Heart right ventricle (tissue), 16 donors: Measurements from ENCODE around the gene CTAGE6. TPM values are rescaled to one million over a fixed set of nuclear protein-coding genes. Genes with fewer than 3 reads are reported as not detected.
A peak's percentile ranks its signal among the peaks of the same experiment; 100 is the strongest.
"Not testable (repeated sequence)": the region's sequence is repeated elsewhere in the genome, so short reads cannot be mapped to it uniquely, and the experiment has no call there.

Experiments
- ATAC-seq, 8 donors: fragments of 200-7000 bp; cut with Tn5 transposase; one replicate each; pipeline ENCODE4 v1.9.1; 2020; ENCODE audit warnings: mild to moderate bottlenecking in 8 of 8, moderate library complexity in 8 of 8, moderate number of reproducible peaks in 1 of 8
- DNase-seq, 2 donors: peaks; one replicate each; pipeline ENCODE4 v3.0.0-alpha.2; 2020
- H3K27ac ChIP-seq, 10 donors: fragments of 200-600 bp; sonication (generic) in 2 of 10; one replicate each; pipeline versions ENCODE4 v1.5.0 to v1.8.0; 2020 to 2022; ENCODE audit warnings: mild to moderate bottlenecking in 3 of 10
- H3K27me3 ChIP-seq, 7 donors: fragments of 200-600 bp; one replicate each; pipeline ENCODE4 v1.8.0; 2021 to 2022; ENCODE audit warnings: mild to moderate bottlenecking in 2 of 7
- H3K36me3 ChIP-seq, 9 donors: fragments of 200-600 bp; sonication (generic) in 1 of 9; one replicate each; pipeline versions ENCODE4 v1.5.0 to v1.8.0; 2020 to 2022; ENCODE audit warnings: mild to moderate bottlenecking in 2 of 9
- H3K4me1 ChIP-seq, 9 donors: fragments of 200-600 bp; sonication (generic) in 1 of 9; one replicate each; pipeline versions ENCODE4 v1.5.0 to v1.8.0; 2020 to 2022; ENCODE audit warnings: mild to moderate bottlenecking in 4 of 9
- H3K4me3 ChIP-seq, 10 donors: fragments of 200-600 bp; sonication (generic) in 2 of 10; one replicate each; pipeline versions ENCODE4 v1.5.0 to v1.8.0; 2020 to 2022; ENCODE audit warnings: mild to moderate bottlenecking in 7 of 10, moderate library complexity in 2 of 10
- H3K9me3 ChIP-seq, 11 donors: fragments of 200-600 bp in 10 of 11; sonication (generic) in 2 of 11; one replicate each; pipeline versions ENCODE4 v1.5.0 to v1.8.0; 2013 to 2022; ENCODE audit warnings: mild to moderate bottlenecking in 2 of 11, control low read depth in 1 of 11, moderate library complexity in 1 of 11
- WGBS, 2 donors: extraction: QIAGEN DNeasy Blood & Tissue Kit; methylation state at CpG; one replicate each; pipeline ENCODE4 v1.1.7; 2013; ENCODE audit warnings: inconsistent platforms in 1 of 2; 5-methylcytosine and 5-hydroxymethylcytosine counted together
- intact Hi-C, 10 donors: fragments of 100-400 bp; cut with DNase I; formaldehyde crosslinking; loops; one replicate each; pipeline versions ENCODE4 v1.11.1 to v1.14.2; 2022
- long read RNA-seq, 3 donors: library from polyadenylated mRNA; unstranded; transcript quantifications; one replicate each; pipeline ENCODE4 v2.0.0, GENCODE V29; 2020 to 2021
- polyA plus RNA-seq, 2 donors: library from polyadenylated mRNA; stranded (reverse); fragments of 200-250 nt; gene quantifications; one replicate each; pipeline ENCODE4 v1.2.3, GENCODE V29; 2013
- total RNA-seq, 10 donors: library from RNA; stranded (reverse); fragmentation: NEBNext Ultra II Directional in 3 of 10; extraction: Animal tissue kit (Norgen Biotek cat#: 25700) in 3 of 10; gene quantifications; one replicate each; pipeline versions ENCODE4 v1.2.1 to v1.2.4, GENCODE V29; 2021 to 2023
- donor health status: Arrhythmogenic right ventricular cardiomyopathy.
- donor health status: ischemic (EF 13 %, LVEDD 7.1; RV severe dilation, severe dysfunction).
- donor health status: healthy with polysubstance abuse.
- donor health status: DM: no; HTN: yes; CAD: no.
- donor health status: DM: no; HTN: no; CAD: no.
- donor health status: ischemic (EF 25% LVEDD 6.9; RV normal size, moderate dysfunction).
- donor health status: ischemic (EF 25% LVEDD 5.7; RV mildly dilated, moderate dysfunction).
- donor health status: healthy.
- donor health status: DM: yes; HTN: yes; CAD: no.
- donor health status: Ischemic cardiomyopathy.
- donor health status: ischemic (EF 35%, LVEDD 5.7; RV mildly dilated, moderate dysfunction).
- donor health status: nonischemic (EF 11% LVEDD 7.7; RV severe dilation, severe dysfunction).
- donor health status: DM: yes; HTN: yes; CAD: no.
- donor health status: PGD.
- donor health status: ischemic (EF 29% LVEDD 5.4; RV normal size, mild dysfunction).
- donor health status: nonischemic (EF 23%, LVEDD 6.1; RV moderate dilation, normal function).

The CTAGE6 gene, protein sequence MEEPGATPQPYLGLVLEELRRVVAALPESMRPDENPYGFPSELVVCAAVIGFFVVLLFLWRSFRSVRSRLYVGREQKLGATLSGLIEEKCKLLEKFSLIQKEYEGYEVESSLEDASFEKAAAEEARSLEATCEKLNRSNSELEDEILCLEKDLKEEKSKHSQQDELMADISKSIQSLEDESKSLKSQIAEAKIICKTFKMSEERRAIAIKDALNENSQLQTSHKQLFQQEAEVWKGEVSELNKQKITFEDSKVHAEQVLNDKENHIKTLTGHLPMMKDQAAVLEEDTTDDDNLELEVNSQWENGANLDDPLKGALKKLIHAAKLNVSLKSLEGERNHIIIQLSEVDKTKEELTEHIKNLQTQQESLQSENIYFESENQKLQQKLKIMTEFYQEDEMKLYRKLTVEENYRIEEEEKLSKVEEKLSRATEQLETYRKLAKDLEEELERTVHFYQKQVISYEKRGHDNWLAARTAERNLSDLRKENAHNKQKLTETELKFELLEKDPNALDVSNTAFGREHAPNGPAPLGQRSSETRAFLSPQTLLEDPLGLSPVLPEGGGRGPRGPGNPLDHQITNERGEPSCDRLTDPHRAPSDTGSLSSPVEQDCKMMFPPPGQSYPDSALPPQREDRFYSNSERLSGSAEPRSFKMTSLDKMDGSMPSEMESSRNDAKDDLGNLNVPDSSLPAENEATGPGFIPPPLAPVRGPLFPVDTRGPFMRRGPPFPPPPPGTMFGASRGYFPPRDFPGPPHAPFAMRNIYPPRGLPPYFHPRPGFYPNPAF
- under 1 TPM in 2 of 10 donors, not detected in 8; 0.17 to 0.30 TPM for total RNA-seq
- polyA plus RNA-seq = under 1 TPM in 1 of 2 donors, not detected in 1; 0.22 TPM
- long read RNA-seq, donor 1 = 0 reads
- long read RNA-seq, donor 2 = 0 reads
- long read RNA-seq, donor 3, partial matches to known transcripts = 0 of 2 reads
- long read RNA-seq, donor 3, other reads (novel, unspliced or antisense) = 2 of 2 reads

DNA sequence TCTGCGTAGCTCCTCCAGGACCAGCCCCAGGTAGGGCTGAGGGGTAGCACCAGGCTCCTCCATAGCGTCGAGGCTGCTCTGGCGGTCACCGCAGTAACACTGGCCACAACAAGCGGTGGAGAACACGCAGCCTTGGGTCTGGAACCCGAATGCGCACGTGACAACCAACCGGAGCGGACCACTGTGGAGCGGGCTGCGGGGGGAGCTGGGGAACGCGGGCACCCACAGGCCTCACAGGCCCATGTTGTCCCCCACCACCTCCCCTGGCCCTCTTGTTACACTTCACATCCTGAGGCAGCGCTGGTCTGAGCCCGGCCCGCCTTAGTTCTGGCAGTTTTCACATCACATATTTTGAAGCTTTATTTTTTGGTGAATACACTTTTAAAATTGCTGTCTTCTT is at the start of gene CTAGE6:
Gene CTAGE6 (minus strand): TSS at position 101 of the 400 bp plus-strand sequence. CDS start 38 bp downstream, at position 63.
- H3K9me3 ChIP-seq, H3K27me3 ChIP-seq, ATAC-seq, H3K4me1 ChIP-seq, H3K36me3 ChIP-seq, DNase-seq, H3K4me3 ChIP-seq, H3K27ac ChIP-seq, intact Hi-C loops: not testable (repeated sequence)
- no CpG with 5 or more reads among the region's 19 CpGs for WGBS, 2 donors

DNA sequence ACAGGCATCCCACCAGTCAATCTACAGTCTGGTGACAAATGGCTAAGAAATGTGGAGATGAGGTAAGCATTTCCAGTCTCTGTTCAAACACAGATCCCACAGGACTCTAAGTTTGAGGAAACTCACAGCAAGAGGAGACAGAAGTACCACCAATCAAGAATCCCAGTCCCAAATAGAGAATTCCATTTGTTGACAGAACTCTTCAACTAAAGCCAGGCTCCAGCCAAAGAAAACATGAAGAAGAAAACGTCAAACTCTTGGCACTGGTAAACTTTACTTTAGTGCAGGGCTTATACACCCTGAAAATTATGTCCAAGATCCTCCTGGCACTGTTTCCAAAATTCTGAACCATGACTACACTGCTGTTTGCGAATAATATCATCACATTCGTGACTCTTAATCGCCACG is 49.2 kb upstream of the CTAGE6 start:
- H3K4me3 ChIP-seq, H3K27ac ChIP-seq, intact Hi-C loops, H3K36me3 ChIP-seq, H3K9me3 ChIP-seq, H3K4me1 ChIP-seq, H3K27me3 ChIP-seq, DNase-seq: not testable (repeated sequence)
- peak; percentile 68 to 100 (median 95) for ATAC-seq
- WGBS, 2 donors = no CpG with 5 or more reads among the region's 5 CpGs

DNA sequence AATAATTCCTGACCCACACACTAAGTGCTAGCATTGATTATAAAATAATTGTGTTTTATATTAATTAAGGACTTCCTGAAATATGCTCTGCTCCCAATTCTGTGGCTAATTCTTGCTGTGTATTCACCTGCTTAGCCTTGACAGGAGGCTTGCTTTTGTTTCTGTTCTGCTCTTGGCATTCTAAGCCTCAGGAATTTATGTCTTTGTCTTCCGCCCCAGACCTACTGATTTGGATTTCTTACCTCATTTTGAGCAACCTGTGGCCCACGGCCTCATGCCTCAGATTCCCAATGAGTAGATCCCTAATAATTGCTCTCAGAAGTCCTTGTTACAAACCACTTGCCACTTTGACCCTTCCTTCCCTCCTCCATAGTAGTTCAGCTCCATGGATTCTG is 40.4 kb upstream of the CTAGE6 start:
- DNase-seq, intact Hi-C loops, H3K27me3 ChIP-seq, H3K9me3 ChIP-seq, H3K36me3 ChIP-seq, H3K27ac ChIP-seq, H3K4me1 ChIP-seq, H3K4me3 ChIP-seq: not testable (repeated sequence)
- 54 to 78% methylated on average over 1 of the region's 2 CpGs for WGBS, 2 donors
- ATAC-seq = peak in 1 of 8 donors; percentile 8

DNA sequence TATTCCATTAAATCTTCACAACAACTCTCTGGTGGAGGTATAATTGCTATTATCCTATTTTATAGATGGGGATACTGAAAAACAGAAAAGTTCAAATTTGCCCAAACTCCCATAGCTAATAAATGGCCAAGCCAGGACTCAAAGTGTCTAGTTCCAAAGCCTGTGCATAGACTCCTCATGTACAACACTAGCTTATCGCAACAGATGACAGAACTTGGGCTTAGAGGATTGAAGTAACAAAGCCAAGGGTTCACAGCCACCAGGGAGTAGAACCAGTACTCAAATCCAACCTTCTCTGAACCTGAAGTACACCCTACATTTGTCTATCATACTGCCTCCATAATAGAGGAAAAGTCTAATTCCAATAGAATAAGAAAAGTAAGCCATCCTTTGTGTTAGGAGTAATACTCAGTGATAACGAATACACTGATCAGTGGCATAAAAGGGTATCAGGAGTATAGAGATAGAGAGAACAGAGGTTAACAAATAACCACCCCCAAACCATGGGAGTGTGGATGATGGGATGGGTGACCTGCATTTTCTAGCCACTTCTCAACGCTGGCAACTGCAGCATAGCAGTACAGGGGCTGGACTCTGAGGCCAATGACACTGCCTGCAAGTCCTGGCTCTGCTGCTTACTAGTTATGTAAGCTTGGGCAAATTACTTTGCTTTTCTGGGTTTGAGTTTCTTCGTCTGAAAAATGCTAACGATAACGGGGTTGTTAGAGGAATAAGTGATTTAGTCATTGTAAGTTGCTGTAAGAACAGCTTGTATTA is 39.8 kb upstream of the CTAGE6 start:
- H3K36me3 ChIP-seq, H3K9me3 ChIP-seq, H3K27ac ChIP-seq, H3K4me3 ChIP-seq, intact Hi-C loops, H3K27me3 ChIP-seq, H3K4me1 ChIP-seq: not testable (repeated sequence)
- DNase-seq = peak; percentile 4 to 10
- 78 to 81% methylated on average over 1 to 4 of the region's 6 CpGs for WGBS, 2 donors
- peak in 7 of 8 donors; percentile 57 to 92 (median 72) for ATAC-seq

DNA sequence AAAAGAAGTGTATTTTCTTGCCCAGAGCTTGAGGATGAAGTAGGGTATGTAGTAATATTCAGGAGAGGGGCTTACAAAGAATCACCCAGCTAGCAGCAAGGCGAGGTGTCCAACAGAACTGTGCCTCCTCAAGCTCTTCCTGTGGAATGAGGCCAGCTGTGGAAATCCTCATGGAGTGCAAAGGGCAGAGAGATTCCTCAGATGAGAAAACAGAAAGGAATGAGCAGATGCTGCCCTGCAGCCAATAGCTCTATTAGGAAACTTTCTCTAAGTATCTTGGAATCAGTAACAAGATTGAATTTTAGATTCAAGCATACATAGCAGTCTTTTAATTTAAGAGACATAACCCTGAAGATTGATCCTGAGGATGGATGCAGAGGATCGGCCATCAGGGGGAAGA is 38.2 kb upstream of the CTAGE6 start:
- H3K4me3 ChIP-seq, H3K9me3 ChIP-seq, H3K27ac ChIP-seq, H3K36me3 ChIP-seq, H3K4me1 ChIP-seq, DNase-seq, intact Hi-C loops, H3K27me3 ChIP-seq: not testable (repeated sequence)
- no CpG with 5 or more reads among the region's 2 CpGs for WGBS, 2 donors
- peak in 1 of 8 donors; percentile 74 for ATAC-seq

DNA sequence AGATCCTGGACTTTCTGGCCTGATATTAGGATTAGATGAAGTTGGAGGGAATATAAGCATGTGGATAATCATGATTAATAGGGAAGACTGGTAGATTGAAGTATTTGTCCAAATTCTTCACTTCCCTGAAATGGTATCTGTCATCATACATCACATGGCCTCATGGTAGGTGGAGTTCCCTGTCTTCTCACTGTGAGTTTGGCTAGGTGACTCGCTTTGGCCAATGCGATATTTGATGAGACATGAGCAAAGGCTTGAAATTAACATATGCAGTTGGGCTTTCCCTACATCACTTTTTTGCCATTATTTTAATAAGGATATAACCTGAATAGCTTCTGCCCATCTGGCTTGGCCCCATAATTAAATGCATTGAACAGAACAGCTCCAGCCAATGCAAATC is 35.1 kb upstream of the CTAGE6 start:
- H3K4me3 ChIP-seq, intact Hi-C loops, ATAC-seq, H3K27me3 ChIP-seq, H3K36me3 ChIP-seq, DNase-seq, H3K4me1 ChIP-seq, H3K9me3 ChIP-seq, H3K27ac ChIP-seq: not testable (repeated sequence)
- WGBS, 2 donors = 96 to 98% methylated on average over 2 of the region's 2 CpGs

DNA sequence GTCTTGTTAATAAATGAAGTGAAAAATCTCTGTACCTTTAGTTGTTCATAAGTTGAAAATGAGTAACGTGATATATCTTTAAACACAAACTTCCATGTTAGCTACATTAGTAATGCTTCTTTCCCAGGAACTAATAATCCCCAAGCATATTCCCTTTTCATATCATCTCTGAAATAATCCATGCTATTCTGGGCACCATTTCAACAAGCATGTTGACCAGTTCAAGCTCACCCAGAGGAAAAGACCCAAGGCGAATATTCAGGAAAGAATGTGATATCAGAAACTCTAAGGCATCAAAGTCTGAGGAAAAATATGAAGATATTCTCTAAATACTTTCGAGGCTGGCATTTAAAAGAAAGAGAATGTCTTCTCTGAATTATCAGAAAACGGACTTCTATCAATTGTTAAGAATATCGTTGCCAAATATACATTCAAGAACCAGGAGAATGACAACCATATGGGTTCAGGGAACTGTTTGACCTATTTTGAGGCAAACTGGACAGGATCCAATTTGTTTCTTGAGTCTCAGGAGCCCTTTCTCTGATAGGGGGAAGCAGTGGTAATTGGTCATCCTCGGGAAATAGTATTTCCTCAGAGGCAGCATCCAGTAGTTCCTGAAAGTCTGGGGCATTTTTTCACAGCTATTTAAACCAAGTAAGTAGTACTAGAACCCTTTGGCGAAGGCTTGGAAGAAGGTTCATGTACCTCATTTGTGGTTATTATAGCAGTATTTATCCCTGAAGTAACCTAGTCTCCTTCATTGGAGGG is 28.1 kb upstream of the CTAGE6 start:
- ATAC-seq = peak in 5 of 8 donors; percentile 24 to 69 (median 52)
- H3K9me3 ChIP-seq, H3K36me3 ChIP-seq, H3K4me3 ChIP-seq, H3K4me1 ChIP-seq, intact Hi-C loops, DNase-seq, H3K27me3 ChIP-seq, H3K27ac ChIP-seq: not testable (repeated sequence)
- WGBS, 2 donors = no CpG with 5 or more reads among the region's 7 CpGs

DNA sequence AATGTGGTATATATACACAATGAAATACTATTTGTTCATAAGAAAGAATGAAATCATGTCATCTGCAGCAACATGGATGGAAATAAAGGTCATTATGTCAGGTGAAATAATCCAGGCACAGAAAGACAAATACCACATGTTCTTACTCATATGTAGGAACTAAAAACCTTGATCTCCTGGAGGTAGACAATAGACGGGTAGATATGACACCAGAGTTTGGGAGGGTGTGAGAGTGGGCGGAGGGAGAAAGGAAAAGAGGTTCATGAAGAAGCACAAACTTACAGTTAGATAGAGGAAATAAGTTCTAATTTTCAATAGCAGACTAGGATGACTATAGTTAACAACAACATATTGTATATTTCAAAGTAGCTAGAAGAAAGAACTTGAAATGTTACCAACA is 22.1 kb upstream of the CTAGE6 start:
- ATAC-seq, H3K27ac ChIP-seq, H3K27me3 ChIP-seq, H3K36me3 ChIP-seq, H3K4me3 ChIP-seq, intact Hi-C loops, H3K9me3 ChIP-seq, DNase-seq, H3K4me1 ChIP-seq: not testable (repeated sequence)
- WGBS, 2 donors = 87 to 90% methylated on average over 2 of the region's 2 CpGs

DNA sequence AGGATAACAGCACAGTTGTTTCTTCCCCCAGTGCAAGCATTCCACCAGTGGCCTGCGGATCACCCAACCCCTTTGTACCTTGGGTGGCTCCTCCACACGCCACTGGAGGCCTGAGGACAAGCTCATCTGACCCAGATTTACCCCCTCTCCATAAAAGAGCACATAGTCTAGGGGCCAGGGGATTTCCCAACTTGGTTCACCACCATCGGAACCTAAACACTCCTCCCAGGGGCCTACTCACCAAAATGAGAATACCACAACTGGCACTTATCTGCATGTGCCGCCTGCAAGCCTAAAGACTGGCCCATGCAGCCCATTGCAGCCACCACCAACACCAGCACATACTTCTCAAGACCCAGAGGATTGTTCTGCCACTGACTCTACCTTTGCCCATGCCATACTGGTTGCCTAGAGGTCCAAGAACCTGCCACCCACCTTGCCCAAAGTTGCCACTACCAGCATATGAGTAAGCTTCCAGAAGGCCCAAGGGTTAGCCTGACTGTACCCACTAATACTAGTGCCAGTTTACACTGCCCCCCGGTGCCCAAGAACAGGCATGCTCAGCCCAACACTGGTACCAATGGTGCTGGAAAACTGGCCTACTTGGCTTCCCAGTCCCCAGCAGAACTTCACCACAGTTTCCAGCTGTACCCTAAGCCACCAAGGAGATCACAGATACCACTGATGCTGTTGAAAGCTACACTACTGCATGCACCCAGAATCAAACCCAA is 15.4 kb upstream of the CTAGE6 start:
- 100% methylated on average over 1 of the region's 5 CpGs for WGBS, 2 donors
- H3K4me1 ChIP-seq, intact Hi-C loops, H3K4me3 ChIP-seq, H3K36me3 ChIP-seq, H3K27ac ChIP-seq, ATAC-seq, H3K27me3 ChIP-seq, DNase-seq, H3K9me3 ChIP-seq: not testable (repeated sequence)
